ENCODE measurements around the gene TTC1.

- TF ChIP-seq CTCF (IDR thresholded peaks at IDR 0.05) (no peak), POLR2AphosphoS5 (IDR thresholded peaks at IDR 0.05) (no peak), POLR2A (IDR thresholded peaks at IDR 0.05) (no peak)
These were observed 73.9 kb downstream of the TTC1 start for GRCh38 chr5:160082614-160083500.

Data from gastroesophageal sphincter (tissue), 3 donors.